ENCODE measurements around the gene CREB3L2. TPM values are rescaled to one million over a fixed set of nuclear protein-coding genes. Genes with fewer than 3 reads are reported as not detected.

The CREB3L2 gene
- total and polyA plus RNA-seq, 2 of the 13 experiments (the other 11 are each of a cell fraction or from before 2014, with no cell fraction given): 22.1 to 41.1 TPM

- no peak for TF ChIP-seq ZNF576 (CRISPR knock-in tag; IDR thresholded peaks at IDR 0.05)
- no peak for TF ChIP-seq ZNF800 (CRISPR knock-in tag; IDR thresholded peaks at IDR 0.05)
- no peak for TF ChIP-seq ZNF12 (CRISPR knock-in tag; IDR thresholded peaks at IDR 0.05)
- no peak for TF ChIP-seq ZFP1 (CRISPR knock-in tag; IDR thresholded peaks at IDR 0.05)
- no peak for TF ChIP-seq MATR3 (CRISPR knock-in tag; IDR thresholded peaks at IDR 0.05)
- TF ChIP-seq ZNF792 (CRISPR knock-in tag; IDR thresholded peaks at IDR 0.05): peak; percentile 26; the same call in 1 of the 2 replicates
- TF ChIP-seq ONECUT2 (CRISPR knock-in tag; IDR thresholded peaks at IDR 0.05): no peak
- TF ChIP-seq PATZ1 (CRISPR knock-in tag; IDR thresholded peaks at IDR 0.05): no peak
- TF ChIP-seq ZBTB14 (CRISPR knock-in tag; IDR thresholded peaks at IDR 0.05): peak; percentile 44
- TF ChIP-seq SRF (IDR thresholded peaks at IDR 0.05; ENCODE audit: low read depth, low read length): no peak
- peak; percentile 82; the same call in 1 of the 2 replicates for TF ChIP-seq EEA1 (CRISPR knock-in tag; IDR thresholded peaks at IDR 0.05; ENCODE audit: borderline replicate concordance)
- TF ChIP-seq ZNF891 (CRISPR knock-in tag; IDR thresholded peaks at IDR 0.05): peak; percentile 96; the same call in 1 of the 2 replicates
- TF ChIP-seq CBFB (CRISPR knock-in tag; IDR thresholded peaks at IDR 0.05): 0 out of 2 replicates have a peak, but pooled peaks have one; percentile 19
- TF ChIP-seq THRA (CRISPR knock-in tag; IDR thresholded peaks at IDR 0.05; ENCODE audit: borderline replicate concordance): no peak; the same call in 1 of the 2 replicates
- no peak for TF ChIP-seq CBX1 (IDR thresholded peaks at IDR 0.05; ENCODE audit: low read depth)
- 0 out of 2 replicates have a peak, but pooled peaks have one; percentile 58 for TF ChIP-seq ZMAT3 (CRISPR knock-in tag; conservative IDR thresholded peaks at IDR 0.05)
- TF ChIP-seq ZNF337 (CRISPR knock-in tag; IDR thresholded peaks at IDR 0.05; ENCODE audit: borderline replicate concordance, low read depth): peak; percentile 35; the same call in 1 of the 2 replicates
- no peak for TF ChIP-seq PRDM10 (CRISPR knock-in tag; IDR thresholded peaks at IDR 0.05; ENCODE audit: low read depth)
- no peak for TF ChIP-seq ZFP62 (CRISPR knock-in tag; IDR thresholded peaks at IDR 0.05)
- TF ChIP-seq PHF5A (CRISPR knock-in tag; IDR thresholded peaks at IDR 0.05; ENCODE audit: low read depth, unreplicated experiment): no peak
These were observed at the start of gene CREB3L2 (continued) for GRCh38 chr7:138001529-138002095.
